Measurements from ENCODE around the gene CMTM5.

- TF ChIP-seq CTCF (conservative IDR thresholded peaks at IDR 0.05; ENCODE audit: low read length) (no peak), EZH2phosphoT487 (IDR thresholded peaks at IDR 0.05; ENCODE audit: borderline replicate concordance, low read depth, low read length) (no peak)
Measured at GRCh38 chr14:23409475-23409874, 32.6 kb downstream of the CMTM5 start.

Measured in OCI-LY7 (cell line).